Mesenchymal stem cell (in vitro differentiated cells and primary cell): ENCODE results near the gene GSTO1.

Experiments
- DNase-seq: peaks from one replicate; pipeline ENCODE4 v3.0.0-alpha.2; 2013
- H2AFZ ChIP-seq: one replicate; pipeline ENCODE4 v1.6.1; 2013; ENCODE audit warnings: low read depth, mild to moderate bottlenecking, control low read depth, inconsistent platforms, low read length, moderate library complexity
- H2AK5ac ChIP-seq: 2 replicates; pipeline ENCODE4 v1.6.1; 2013; ENCODE audit warnings: low read length, moderate library complexity, mild to moderate bottlenecking, inconsistent platforms; ENCODE audit not compliant: severe bottlenecking
- H2BK120ac ChIP-seq: one replicate; pipeline ENCODE4 v1.6.1; 2013; ENCODE audit warnings: low read depth, mild to moderate bottlenecking, inconsistent platforms, low read length, moderate library complexity
- H2BK12ac ChIP-seq, 2 experiments: one replicate each; pipeline ENCODE4 v1.6.1; 2013; ENCODE audit warnings: inconsistent platforms in 2 of 2, low read length in 2 of 2, mild to moderate bottlenecking in 2 of 2, moderate library complexity in 2 of 2, control low read depth in 1 of 2
- H2BK15ac ChIP-seq: one replicate; pipeline ENCODE4 v1.6.1; 2013; ENCODE audit warnings: mild to moderate bottlenecking, low read depth, inconsistent platforms; ENCODE audit not compliant: poor library complexity, severe bottlenecking
- H2BK5ac ChIP-seq: 2 replicates; pipeline ENCODE4 v1.6.1; 2013; ENCODE audit warnings: low read depth, mild to moderate bottlenecking, low read length, control low read depth, inconsistent platforms; ENCODE audit not compliant: poor library complexity, severe bottlenecking
- H3K14ac ChIP-seq, 2 experiments: one replicate each; pipeline ENCODE4 v1.6.1; 2013; ENCODE audit warnings: inconsistent platforms in 2 of 2, low read length in 2 of 2, control low read depth in 1 of 2, mild to moderate bottlenecking in 1 of 2, moderate library complexity in 1 of 2
- H3K18ac ChIP-seq, 2 experiments: one replicate each; pipeline ENCODE4 v1.6.1; 2013; ENCODE audit warnings: inconsistent platforms in 2 of 2, low read length in 2 of 2, control low read depth in 1 of 2, low read depth in 1 of 2, mild to moderate bottlenecking in 1 of 2
- H3K23ac ChIP-seq, 2 experiments: one replicate each; pipeline ENCODE4 v1.6.1; 2013; ENCODE audit warnings: inconsistent platforms in 2 of 2, low read length in 2 of 2, mild to moderate bottlenecking in 2 of 2, moderate library complexity in 2 of 2, control low read depth in 1 of 2
- H3K27ac ChIP-seq: 2 replicates; pipeline ENCODE4 v1.5.1; 2013; ENCODE audit warnings: mild to moderate bottlenecking, moderate library complexity, low read length, control low read depth, inconsistent platforms; ENCODE audit not compliant: poor library complexity, severe bottlenecking
- H3K27me3 ChIP-seq, 2 experiments: 2 replicates each; pipeline versions ENCODE4 v1.6.1 to v1.7.0; 2013; ENCODE audit warnings: low read length in 2 of 2, mild to moderate bottlenecking in 2 of 2, moderate library complexity in 2 of 2, control low read depth in 1 of 2, inconsistent platforms in 1 of 2; ENCODE audit not compliant: control insufficient read depth in 1 of 2, insufficient read depth in 1 of 2
- H3K36me3 ChIP-seq, 2 experiments: 2 replicates each; pipeline versions ENCODE4 v1.6.1 to v1.7.0; 2013; ENCODE audit warnings: low read length in 2 of 2, control low read depth in 1 of 2, inconsistent platforms in 1 of 2, low read depth in 1 of 2, mild to moderate bottlenecking in 1 of 2; ENCODE audit not compliant: insufficient read depth in 2 of 2, control insufficient read depth in 1 of 2
- H3K4ac ChIP-seq, 2 experiments: one replicate each; pipeline ENCODE4 v1.6.1; 2013; ENCODE audit warnings: inconsistent platforms in 2 of 2, low read length in 2 of 2, mild to moderate bottlenecking in 2 of 2, moderate library complexity in 2 of 2, control low read depth in 1 of 2, low read depth in 1 of 2
- H3K4me1 ChIP-seq: 2 replicates; pipeline ENCODE4 v1.6.1; 2013; ENCODE audit warnings: low read depth, low read length, control low read depth; ENCODE audit not compliant: control insufficient read depth, insufficient read depth
- H3K4me2 ChIP-seq: 2 replicates; pipeline ENCODE4 v1.6.1; 2013; ENCODE audit warnings: low read length, mild to moderate bottlenecking, inconsistent platforms; ENCODE audit not compliant: poor library complexity, severe bottlenecking
- H3K4me3 ChIP-seq, 2 experiments: 2 replicates each; pipeline versions ENCODE4 v1.5.1 to v1.7.0; 2013; ENCODE audit warnings: low read length in 2 of 2, mild to moderate bottlenecking in 2 of 2, control low read depth in 1 of 2, low read depth in 1 of 2; ENCODE audit not compliant: insufficient read depth in 1 of 2
- H3K79me1 ChIP-seq: replicated peaks from 2 replicates; pipeline ENCODE4 v1.6.1; 2013; ENCODE audit warnings: mild to moderate bottlenecking, control low read depth, low read length, inconsistent platforms; ENCODE audit not compliant: poor library complexity, severe bottlenecking
- H3K9ac ChIP-seq: 2 replicates; pipeline ENCODE4 v1.7.0; 2013; ENCODE audit warnings: mild to moderate bottlenecking, low read length, moderate library complexity
- H3K9me3 ChIP-seq: 2 replicates; pipeline ENCODE4 v1.7.0; 2013; ENCODE audit warnings: mild to moderate bottlenecking, low read length; ENCODE audit not compliant: control insufficient read depth
- H4K8ac ChIP-seq: one replicate; pipeline ENCODE4 v1.6.1; 2013; ENCODE audit warnings: inconsistent platforms, mild to moderate bottlenecking, low read length, moderate library complexity
- H4K91ac ChIP-seq: one replicate; pipeline ENCODE4 v1.6.1; 2013; ENCODE audit warnings: mild to moderate bottlenecking, low read length, inconsistent platforms
- WGBS: methylation state at CpG from one replicate; pipeline ENCODE4 v1.1.7; 2013; ENCODE audit warnings: mixed read lengths; 5-methylcytosine and 5-hydroxymethylcytosine counted together

Gene GSTO1

DNA sequence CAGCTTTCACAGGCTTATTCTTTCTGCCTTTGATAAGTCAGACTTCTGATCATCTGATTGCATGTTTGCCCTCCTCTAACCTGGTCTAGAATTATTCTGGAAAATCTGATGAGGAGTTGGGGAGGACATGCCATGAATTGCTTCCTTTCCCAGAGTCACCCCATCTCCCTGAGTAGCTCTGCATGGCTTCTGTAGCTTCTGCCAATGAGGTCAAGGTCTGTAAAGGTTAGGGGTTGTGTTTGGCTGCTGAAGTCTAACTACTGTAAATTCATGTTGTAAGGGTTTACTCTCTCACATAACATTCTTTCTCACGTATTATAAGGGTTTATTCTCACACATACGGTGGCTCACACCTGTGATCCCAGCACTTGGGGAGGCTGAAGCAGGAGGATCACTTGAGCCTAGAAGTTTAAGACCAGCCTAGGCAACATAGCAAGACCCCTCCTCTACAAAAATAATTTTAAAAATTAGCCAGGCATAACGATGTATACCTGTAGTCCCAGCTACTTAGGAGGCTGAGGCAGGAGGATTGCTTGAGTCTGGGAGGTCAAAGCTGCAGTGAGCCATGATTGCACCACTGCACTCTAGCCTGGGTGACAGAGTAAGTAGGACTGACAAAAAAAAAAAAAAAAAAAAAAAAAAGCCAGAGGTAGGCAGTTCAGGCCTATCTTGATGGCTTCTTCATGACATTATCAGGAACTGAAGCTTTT lies 25.0 kb downstream of the GSTO1 start:
- Histone ChIP-seq H3K14ac (no peak overlapping the region), H4K91ac (no peak overlapping the region), H4K8ac (no peak overlapping the region), H3K18ac (no peak overlapping the region), H2AFZ (no peak overlapping the region), H3K9ac (no peak overlapping the region), H3K4me3 (no peak overlapping the region), H2BK5ac (no peak overlapping the region), H3K36me3 (no peaks in the 10 kb centered on the region), H3K4ac (no peak overlapping the region), H3K27ac (no peak overlapping the region), H3K27me3 (peaks cover 0 to 32% of the 10 kb centered on the region in 2 experiments), H2AK5ac (no peak overlapping the region), H3K4me1 (peaks cover 4% of the 10 kb centered on the region), H3K23ac (no peak overlapping the region), H3K4me2 (no peak overlapping the region), H2BK12ac (no peak overlapping the region), H3K79me1 (no peaks in the 10 kb centered on the region), H2BK15ac (no peak overlapping the region), H2BK120ac (no peak overlapping the region), H3K9me3 (no peaks in the 10 kb centered on the region)
- 97% methylated on average over 3 of the region's 3 CpGs for WGBS
- no peak for DNase-seq

DNA sequence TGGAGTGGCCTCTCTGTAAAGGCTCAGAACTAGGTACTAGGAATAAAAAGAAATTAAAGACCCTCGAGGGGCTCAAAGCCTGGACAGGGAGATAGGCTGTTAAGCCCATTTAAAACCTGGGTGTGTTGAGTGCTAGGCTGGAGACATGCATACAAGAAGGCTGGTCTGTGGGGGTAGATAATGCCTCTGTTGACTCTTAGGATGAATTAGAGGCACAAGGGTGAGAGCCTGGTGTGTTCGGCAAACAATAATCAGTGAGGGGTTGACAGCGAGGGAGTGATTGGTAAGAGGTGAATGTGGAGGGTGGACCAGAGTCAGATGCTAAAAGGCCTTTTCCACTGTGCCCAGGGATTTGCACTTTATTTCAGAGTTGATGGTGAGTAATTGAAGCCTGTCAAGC lies 27.0 kb downstream of the GSTO1 start:
- H3K9me3 ChIP-seq: no peaks in the 10 kb centered on the region
- no peak overlapping the region for H3K18ac ChIP-seq
- H3K4me1 ChIP-seq: no peaks in the 10 kb centered on the region
- H3K4me2 ChIP-seq: no peak overlapping the region
- whole genome bisulfite sequencing: 89% methylated on average over 3 of the region's 3 CpGs
- H2BK5ac ChIP-seq: no peak overlapping the region
- no peak overlapping the region for H4K91ac ChIP-seq
- H3K4me3 ChIP-seq: no peak overlapping the region
- DNase-seq: no peak
- no peak overlapping the region for H2BK15ac ChIP-seq
- no peak overlapping the region for H3K4ac ChIP-seq
- H3K36me3 ChIP-seq: no peaks in the 10 kb centered on the region
- H3K79me1 ChIP-seq: no peaks in the 10 kb centered on the region
- H3K23ac ChIP-seq: peak overlapping the region in 1 of 2 experiments; percentile 40
- no peak overlapping the region for H3K27ac ChIP-seq
- no peak overlapping the region for H3K14ac ChIP-seq
- peaks cover 0 to 26% of the 10 kb centered on the region in 2 experiments for H3K27me3 ChIP-seq
- H2AK5ac ChIP-seq: no peak overlapping the region
- no peak overlapping the region for H2BK12ac ChIP-seq
- H3K9ac ChIP-seq: no peak overlapping the region
- H2AFZ ChIP-seq: no peak overlapping the region
- H2BK120ac ChIP-seq: no peak overlapping the region
- H4K8ac ChIP-seq: no peak overlapping the region

DNA sequence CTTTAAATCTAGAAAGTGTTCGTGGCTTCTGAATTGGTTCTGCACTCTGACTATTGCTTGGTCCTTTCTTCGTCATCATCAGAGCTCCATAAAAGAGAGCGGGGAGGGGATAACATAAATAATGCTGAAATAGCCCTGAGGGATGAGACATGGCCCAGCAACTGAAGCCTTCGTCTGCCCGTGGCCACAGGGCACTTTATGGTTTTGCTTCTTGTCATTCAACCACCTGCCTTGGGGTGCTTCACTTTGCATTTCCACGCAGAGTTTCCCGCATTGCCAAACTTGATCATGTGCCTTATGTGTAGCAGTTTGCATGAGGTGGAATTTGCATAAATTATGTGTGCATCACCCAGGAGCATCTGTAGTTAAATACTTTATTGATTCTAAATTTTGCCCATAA lies 30.2 kb downstream of the GSTO1 start:
- Histone ChIP-seq H2BK120ac (no peak overlapping the region), H2AK5ac (no peak overlapping the region), H4K91ac (no peak overlapping the region), H3K27ac (no peak overlapping the region), H2BK5ac (no peak overlapping the region), H4K8ac (no peak overlapping the region), H2BK15ac (no peak overlapping the region), H2AFZ (no peak overlapping the region), H3K9me3 (no peaks in the 10 kb centered on the region), H3K27me3 (peaks cover 0 to 20% of the 10 kb centered on the region in 2 experiments), H3K36me3 (no peaks in the 10 kb centered on the region), H3K23ac (no peak overlapping the region), H3K4me2 (no peak overlapping the region), H3K14ac (no peak overlapping the region), H3K4ac (no peak overlapping the region), H3K4me3 (no peak overlapping the region), H2BK12ac (no peak overlapping the region), H3K18ac (no peak overlapping the region), H3K79me1 (no peaks in the 10 kb centered on the region), H3K9ac (no peak overlapping the region), H3K4me1 (no peaks in the 10 kb centered on the region)
- DNase-seq: no peak
- WGBS: 90% methylated on average over 6 of the region's 7 CpGs

DNA sequence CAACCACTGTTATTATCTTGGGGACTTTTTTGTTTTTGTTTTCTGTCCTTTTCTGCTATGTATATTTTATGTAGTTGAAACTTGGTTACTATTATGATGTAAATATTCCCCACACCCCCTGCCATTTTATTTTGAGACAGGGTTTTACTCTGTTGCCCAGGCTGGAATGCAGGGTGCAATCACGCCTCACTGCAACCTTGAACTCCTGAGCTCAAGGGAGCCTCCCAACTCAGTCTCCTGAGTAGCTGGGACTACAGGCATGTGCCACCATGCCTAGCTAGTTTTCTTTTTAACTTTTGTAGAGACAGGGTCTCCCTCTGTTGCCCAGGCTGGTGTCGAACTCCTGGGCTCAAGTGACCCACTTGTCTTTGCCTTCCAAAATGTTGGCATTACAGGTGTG lies 32.2 kb downstream of the GSTO1 start:
- H3K4me3 ChIP-seq: no peak overlapping the region
- DNase-seq: no peak
- WGBS: 77% methylated on average over 2 of the region's 2 CpGs

More for the DNA sequence above, 32.2 kb downstream of the GSTO1 start:
- no peak overlapping the region for H2AFZ ChIP-seq
- H3K79me1 ChIP-seq: no peaks in the 10 kb centered on the region
- no peak overlapping the region for H2BK15ac ChIP-seq
- no peak overlapping the region for H2BK12ac ChIP-seq
- H3K4ac ChIP-seq: no peak overlapping the region
- H3K23ac ChIP-seq: no peak overlapping the region
- no peak overlapping the region for H3K18ac ChIP-seq
- H2BK120ac ChIP-seq: no peak overlapping the region
- H3K27ac ChIP-seq: no peak overlapping the region
- no peak overlapping the region for H3K4me2 ChIP-seq
- H3K4me1 ChIP-seq: peaks cover 2% of the 10 kb centered on the region
- H4K91ac ChIP-seq: no peak overlapping the region
- no peaks in the 10 kb centered on the region for H3K9me3 ChIP-seq
- no peak overlapping the region for H3K9ac ChIP-seq
- no peaks in the 10 kb centered on the region for H3K36me3 ChIP-seq
- H3K14ac ChIP-seq: no peak overlapping the region
- no peak overlapping the region for H2AK5ac ChIP-seq
- no peak overlapping the region for H4K8ac ChIP-seq
- no peak overlapping the region for H2BK5ac ChIP-seq
- peaks cover 0 to 14% of the 10 kb centered on the region in 2 experiments for H3K27me3 ChIP-seq
